Hypothalamus (tissue), 51 donors: ENCODE results near the gene BCL2.

ENCODE experiments used
- DNase-seq, 51 donors: peaks; one replicate each; lab custom pipeline; 2025; lab: John Stamatoyannopoulos, UW

Gene BCL2

DNA sequence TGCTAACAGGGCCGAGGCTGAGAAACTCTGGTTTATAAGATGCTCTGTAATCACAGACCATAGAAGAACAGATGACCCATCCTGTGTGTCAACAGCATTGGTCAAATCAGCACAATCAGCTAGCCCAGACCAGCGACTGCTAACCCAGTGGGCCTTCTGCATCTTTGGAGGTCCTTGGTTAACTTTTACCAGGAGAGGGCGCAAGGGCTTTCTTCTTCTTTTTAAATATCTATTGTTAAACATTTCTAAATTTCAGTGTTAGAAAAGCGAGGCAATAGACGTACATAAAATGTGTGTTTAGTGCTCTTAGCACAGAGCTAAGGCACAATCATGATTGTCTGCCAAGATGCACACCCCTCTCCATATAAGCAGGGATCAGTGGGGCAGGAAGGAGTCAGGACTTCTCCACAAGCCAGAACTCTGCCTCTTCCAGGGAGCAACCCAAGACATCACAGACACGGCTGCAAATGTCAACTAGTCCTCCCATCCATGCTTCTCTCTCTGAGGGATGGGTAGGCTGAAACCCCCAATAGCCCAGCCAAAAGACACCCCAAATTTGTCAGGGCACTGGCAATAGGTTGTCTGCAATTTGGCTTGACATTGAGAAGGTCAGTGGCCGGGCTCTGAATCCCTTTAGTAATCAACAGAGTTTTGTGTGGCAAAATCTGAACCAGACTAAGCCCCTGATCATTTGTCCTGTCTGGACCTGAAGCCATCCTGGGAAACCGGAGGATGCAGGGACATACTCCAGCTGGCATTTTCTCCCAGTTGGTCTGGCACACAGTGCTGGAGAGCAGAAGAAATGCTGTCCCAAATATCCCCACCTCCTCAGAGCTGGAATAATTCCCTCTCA is 188.2 kb downstream of the BCL2 start:
- peak in 17 of 51 donors; percentile 16 to 60 (median 29) for DNase-seq

DNA sequence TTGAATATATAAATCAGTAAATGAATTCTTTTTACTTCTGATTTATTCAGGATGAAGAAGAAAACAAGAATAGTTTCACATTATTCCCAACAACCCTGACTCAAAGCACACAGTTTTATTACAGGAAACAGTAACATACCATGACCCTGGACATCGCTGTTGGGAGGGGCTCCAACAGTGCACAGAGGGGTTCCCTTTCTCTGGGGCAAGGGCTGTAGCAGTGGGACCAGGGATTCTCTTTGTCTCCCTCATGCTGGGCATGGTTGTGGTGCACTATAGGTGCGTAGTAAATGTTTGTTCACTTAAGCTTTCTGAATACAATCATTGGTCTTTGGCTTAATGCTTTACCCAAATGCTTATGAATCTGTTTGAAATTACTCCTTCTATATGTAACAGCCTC is 189.4 kb downstream of the BCL2 start:
- DNase-seq, result no peak

DNA sequence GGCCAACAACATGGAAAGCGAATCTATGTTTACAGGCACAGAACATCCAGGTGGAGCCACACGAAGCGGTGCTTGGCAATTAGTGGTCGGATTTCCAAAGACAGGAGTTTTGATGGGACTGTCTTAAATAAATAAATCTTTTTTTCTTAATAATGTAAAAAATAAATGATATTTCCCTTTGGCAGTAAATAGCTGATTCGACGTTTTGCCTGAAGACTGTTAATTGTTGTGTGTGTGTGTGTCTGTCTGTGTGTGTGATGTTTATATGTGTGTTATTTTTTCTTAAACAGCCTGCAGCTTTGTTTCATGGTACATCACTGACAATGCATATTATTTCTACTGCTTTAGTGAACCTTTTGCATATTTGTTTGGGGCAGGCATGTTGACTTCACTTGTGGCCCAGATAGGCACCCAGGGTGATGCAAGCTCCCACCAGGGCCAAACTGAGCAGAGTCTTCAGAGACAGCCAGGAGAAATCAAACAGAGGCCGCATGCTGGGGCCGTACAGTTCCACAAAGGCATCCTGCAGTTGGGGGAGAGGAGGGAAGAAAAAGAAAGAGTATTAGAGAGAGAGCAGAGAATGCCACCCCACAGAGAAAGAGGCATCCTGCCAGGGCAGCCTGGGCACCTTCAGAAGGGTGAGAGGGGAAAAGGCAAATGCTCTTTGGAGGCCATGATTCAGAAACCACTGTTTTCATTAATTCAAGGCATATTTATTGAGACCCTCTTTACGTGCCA is 191.2 kb downstream of the BCL2 start:
- DNase-seq, result no peak

DNA sequence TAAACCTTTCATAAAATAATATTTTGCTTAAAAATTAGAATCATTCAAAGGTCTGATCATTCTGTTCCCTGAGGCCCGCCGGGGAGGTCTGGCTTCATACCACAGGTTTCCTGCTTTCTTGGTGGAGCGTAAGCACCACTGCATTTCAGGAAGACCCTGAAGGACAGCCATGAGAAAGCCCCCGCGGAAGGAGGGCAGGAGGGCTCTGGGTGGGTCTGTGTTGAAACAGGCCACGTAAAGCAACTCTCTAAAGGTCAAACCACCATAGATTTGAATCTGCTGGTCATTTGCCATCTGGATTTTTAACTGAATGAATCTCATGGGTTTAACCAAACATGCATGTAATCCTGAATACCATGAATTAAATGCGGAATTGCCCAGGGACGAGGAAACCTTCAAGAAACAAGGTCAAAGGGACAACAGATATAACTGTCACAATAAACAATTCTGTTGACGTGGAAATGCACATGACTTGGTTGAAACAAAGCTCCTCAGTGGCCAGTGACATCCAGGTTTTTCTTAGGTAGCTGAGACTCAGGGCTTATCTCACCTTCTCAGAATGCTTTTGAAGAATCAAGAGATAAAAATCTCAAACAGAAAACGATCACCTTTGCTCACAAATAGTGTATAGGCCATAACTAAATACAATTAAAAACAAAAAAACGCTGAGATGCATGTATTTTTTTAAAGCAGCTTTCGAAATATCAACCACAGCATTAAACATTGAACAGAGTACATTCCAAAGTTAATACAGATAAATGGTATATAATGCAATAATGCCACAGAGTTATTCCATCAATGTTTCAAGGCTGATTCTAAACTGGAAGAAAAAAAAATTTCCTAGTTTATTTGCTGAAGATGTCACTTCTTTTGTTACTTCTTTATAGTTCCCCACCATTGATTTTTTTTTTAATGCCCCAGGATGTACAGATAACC is 193.2 kb downstream of the BCL2 start:
- DNase-seq, result no peak

DNA sequence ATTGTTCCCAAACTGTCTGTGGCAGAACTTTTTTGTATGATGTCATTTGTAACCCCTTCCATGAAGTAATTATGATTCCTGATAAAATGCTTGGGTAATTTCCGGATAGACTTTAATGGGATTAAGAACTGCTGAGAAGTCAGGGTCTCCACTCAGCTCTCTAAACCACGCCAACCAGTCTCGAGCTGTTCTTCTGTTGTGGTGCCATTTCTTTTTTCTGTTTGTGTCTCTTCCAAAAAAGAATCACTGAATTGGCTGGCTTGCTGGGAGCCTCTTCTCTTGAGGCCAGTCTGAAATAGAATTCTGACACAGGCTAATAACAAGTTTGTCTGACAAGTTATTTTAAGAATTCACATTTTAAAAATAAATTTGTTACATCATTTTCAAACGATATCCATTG is 198.9 kb downstream of the BCL2 start:
- DNase-seq, result no peak

DNA sequence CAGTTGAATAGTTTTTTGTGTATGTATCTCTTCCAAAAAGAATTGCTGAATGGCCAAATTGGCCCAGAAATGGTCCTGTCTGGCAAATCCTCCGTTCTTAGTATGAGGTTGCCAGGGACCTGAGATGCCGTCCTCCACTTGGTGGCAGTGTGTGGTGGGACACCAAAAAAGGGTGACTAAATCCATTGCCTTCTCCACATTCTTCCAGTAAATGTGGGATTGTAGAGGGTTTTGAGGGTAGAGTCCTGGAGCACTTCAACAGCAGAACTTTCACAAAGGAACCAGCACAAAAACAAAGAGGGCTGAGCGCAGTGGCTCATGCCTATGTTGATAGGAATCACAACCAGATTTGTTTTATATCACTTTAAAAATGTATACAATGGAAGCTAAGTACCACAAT is 199.9 kb downstream of the BCL2 start:
- peak in 28 of 51 donors; percentile 6 to 66 (median 36) for DNase-seq

DNA sequence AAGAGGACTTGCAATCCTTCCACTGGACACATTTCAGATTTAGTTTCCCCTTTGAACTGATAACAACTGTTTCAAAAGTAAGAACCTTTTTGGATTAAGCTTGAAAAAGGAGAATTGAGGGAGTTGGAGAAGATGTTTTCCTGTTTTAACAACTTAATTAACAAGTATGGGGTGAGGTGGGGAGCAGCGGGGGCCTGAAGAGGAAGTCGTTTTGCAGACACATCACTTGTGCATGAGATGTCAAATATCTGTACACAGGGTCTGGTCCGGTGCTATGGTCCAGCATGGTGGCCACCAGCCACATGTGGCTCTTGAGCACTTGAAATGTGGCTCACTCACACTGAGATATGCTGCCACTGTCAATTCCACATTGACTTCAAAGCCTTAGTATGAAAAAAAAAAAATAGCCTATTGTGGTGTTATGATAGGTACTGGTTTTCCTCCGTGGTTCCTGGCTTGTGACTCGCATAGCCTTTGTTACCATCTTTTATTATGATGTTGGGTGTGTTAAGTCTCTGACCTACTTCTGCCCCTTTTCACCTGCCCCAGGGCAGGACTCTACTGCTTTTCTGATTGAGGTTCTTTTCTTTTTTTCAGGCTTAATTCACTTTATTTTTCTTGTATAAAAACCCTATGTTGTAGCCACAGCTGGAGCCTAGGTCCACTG is 205.5 kb downstream of the BCL2 start:
- DNase-seq, result no peak

DNA sequence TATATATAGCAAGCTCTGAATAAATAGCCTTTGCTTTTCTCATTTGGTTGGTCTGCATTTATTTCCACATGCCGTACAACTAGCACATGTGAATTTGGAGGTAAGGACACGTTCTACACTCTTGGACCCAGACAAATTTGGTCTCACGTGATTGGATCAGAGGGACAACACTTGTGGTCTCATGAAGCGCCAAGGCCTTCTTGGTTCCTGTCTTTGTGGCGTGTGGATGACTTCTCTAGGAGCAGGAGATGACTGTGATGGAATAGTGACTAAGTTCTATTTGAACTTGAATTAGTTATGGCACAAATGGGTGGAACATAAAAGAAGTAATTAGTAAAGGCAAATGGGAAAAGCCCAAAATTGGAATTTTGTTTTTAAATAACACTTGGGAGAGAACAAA is 206.9 kb downstream of the BCL2 start:
- DNase-seq, result no peak

DNA sequence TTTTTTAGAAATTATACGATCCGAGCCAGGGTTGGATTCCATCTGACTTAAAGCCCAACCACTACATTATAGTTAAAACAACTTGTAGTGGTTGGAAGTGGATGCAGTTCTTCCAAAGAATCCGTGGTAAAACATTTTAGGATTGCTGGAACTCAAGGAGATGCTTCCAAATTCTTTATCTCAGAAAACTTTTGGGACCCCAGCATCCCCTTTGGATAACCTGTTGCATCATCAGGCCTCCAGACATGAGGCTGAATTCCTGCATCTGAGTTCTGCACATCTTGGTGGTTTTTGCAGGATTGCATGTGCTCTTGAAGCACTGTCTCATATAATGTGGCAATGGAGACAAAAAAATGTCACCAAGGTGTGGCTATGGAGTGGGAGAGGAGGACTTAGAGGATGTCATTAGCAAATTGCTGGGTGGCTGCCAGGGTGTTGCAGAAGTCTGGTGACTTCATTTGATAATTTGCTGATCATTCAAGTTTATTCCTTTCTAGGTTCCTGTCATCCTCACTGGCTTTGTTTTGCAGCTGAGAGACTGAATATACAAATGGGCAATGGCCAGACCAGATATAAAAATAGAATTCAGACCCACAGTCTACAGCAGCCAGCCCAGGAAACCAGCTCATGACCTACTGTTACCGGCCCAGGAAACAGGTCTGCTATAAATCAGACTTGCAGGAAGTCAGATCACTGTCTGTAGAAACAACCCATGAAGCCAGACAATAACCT is 207.7 kb downstream of the BCL2 start:
- no peak for DNase-seq

DNA sequence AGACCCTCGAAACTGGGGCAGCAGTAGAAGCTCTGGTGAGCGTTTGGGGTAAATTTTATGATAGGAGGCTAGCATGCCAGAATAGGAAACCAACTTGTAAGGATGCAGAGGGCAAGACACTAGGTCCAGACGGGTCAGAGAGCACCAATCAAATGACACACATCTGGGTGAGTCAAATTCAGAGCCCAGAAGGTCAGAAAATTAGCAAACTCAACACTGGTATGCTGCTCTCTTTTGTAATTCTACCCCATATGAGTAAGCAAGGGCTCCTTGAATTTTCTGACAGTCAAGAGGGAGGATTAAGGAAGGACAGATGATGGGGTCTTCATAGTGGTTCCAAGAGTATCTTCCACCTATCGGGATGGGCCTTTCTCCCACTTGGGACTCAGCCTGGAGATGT is 209.8 kb downstream of the BCL2 start:
- DNase-seq, result no peak

DNA sequence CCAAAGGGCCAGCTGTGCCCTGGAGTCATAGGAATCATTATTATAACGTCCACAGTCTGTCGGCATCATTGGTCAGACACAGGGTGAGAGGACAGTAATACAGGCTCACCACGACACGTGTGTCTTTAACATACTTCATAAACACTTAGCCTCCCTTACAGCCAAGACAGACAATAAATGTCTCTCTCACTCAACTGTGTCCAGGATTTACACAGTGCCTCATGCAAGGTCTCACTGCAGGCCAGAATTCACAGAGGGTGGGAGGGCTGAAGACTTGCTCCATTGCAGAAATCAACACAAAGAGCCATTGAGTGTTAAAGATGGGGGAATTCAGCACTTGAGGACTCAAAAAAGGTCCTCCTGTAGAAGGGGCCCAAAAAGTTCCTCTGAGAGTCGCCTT is 210.5 kb downstream of the BCL2 start:
- DNase-seq, result no peak

DNA sequence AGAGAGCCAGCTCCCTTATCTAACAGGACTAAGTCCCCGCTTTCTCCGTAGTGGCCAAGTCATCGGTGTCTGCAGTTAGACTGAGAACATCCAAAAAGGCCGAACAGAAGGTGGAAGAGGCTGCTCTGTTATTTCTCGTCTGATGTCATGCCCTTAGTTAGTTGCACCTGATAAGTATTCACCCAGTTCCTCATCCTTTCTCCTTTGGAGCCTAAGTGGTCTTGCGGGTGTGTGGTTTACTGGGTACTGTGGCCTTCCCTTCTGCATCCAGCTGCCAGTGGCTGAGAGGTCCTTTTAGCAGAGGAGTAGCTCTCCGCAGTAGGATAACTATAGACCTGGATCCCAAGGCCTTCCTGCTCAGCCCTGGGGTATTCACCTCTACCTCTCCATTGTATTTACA is 211.6 kb downstream of the BCL2 start:
- no peak for DNase-seq

DNA sequence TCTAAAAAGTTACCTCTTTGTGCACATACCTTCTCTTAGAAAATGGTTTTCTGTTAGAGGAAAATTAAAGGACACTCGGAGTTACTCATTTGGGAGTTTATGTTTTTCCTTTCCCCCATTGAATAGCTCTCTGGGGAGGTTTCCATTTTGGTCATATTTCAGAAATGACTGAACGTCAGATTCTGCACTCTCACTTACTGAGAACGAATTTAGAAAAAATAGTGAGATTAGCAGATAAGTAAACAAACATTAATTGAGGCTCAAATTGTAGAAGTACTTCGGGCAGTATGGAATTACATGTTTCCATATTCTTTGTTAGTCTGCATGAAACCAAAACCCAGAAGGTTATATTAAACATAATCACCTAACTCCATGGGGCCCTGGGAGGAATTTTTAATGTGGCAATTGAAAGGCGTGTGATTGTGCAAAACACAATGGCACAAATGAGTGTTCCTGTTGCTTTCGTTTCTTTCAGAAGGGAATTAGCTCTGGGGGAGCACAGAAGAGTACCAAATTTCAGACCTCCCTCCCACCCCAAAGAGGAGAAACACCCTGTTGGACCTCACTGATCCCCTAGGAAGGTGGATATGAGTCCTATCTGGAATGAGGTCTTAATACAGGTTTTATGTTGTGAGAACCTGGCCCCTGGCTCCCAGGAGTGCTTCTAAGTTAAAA is 212.3 kb downstream of the BCL2 start:
- DNase-seq, result no peak

DNA sequence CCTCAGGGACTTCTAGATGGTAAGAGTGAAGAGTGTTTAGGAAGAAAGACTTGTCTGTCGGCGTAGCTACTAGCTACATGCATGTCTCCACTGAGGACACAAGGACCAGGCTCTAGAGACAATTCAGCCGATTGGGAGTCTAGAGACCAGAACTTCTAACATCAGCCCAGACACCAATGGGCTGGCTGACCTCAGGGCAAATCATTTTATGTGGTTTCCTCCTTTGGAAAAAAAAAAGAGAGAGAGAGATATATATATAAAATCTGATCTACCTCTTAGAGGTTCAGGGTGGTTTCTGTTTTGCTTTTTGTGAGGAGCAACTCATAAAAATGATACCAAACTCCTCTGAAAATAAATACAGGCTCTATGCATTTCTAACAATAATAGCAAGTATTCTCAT is 212.8 kb downstream of the BCL2 start:
- no peak for DNase-seq

DNA sequence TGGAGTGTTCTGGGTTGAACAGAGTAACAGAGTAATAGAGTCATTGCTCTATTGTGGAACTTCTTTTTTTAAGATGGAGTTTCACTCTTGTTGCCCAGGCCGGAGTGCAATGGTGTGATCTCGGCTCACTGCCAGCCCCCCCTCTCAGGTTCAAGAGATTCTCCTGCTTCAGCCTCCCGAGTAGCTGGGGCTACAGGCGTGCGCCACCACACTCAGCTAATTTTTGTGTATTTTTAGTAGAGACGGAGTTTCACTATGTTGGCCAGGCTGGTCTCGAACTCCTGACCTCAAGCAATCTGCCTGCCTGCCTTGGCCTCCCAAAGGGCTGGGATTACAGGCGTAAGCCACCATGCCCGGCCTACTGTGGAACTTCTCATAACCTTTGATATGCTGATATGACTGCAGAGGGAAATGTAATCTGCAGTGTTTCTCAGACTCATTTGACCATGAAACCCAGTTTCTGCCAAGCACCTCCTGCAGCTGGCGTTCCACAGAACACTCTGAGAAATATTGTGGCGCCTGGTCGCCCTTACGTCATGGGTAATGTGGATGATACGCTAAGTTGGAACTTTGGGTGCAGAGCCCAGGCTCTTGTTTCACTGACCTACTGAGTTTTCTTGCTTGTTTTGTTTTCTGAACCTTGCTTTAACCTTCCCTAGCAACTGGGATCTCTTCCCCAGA is 213.8 kb downstream of the BCL2 start:
- DNase-seq, result no peak

DNA sequence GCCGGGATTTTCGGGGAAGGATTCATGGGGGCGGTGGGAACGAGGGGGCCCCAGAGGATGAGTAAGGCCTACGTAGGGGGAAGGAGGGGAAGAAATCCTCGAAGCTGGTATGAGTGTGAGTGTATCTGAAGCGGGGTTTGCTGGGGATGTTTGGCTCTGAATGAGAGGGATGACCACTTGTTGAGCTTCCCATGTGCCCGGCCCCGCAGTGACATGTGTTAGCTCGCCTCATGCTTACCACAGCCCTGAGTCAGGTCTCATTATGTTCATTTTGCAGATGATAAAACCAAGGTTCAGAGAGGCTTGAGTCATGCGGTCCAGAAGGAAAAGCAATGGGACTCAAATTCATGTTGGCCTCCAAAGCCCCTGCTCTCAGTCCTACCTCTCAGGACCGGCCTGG is 214.7 kb downstream of the BCL2 start:
- no peak for DNase-seq

DNA sequence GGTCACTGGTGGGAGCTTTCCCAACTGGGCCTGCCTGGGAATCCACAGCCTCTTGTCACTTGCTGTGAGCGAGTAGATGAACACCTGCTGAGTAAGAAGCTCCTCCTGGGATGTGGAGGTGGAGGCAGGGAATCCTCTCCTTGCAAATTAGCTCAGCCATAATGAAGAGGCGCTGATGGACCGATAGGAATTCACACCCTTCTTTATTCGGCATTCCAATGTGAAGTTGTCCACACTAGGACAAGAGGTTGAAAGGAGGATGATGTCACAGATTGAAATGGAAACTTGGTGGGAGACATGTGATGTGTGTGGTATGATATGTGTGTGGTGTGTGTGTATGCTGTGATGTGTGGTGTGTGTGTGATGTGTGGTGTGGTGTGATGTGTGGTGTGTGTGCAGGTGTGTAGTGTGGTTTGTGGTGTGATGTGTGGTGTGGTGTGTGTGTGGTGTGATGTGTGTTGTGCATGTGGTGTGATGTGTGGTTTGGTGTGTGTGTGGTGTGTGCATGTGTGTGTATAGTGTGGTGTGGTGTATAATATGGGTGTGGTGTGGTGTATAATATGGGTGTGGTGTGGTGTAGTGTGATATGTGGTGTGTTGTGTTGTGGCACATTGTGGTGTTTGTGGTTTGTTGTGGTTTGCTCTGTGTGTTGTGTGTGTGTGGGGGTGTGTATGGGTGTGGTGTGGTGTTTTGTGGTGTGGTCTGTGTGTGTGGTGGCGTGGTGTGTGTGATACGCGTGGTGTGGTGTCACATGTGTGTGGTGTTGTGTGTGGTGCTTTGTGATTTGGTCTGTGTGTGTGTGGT is 216.4 kb downstream of the BCL2 start:
- no peak for DNase-seq

DNA sequence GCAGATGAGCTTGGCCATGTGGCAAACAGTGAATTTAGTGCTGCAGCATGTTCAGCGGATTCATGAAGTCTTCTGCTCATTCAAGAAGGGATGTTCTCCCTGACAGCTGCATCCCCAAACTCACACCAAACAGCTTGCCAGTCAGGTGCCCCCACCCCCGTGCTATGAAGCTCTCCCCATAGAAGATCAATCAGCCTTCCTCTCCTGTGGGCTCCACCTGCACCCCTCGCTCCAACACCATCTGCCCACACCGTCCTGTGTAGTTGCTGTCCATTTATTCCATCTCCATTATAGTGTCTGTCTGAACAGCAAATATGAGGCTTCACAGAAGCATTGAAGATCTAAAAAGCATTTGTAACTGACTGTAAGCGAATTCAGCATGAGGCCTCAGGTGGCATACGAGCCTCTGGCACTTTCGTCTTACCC is 218.9 kb downstream of the BCL2 start:
- no peak for DNase-seq
